Epithelial cell of esophagus (primary cell): ENCODE measurements around the gene MITD1.

Experiments used
- DNase-seq: peaks from one replicate; pipeline ENCODE4 v3.0.0; 2010; ENCODE audit warnings: low read depth
- H3K4me3 ChIP-seq: 2 replicates; pipeline ENCODE4 v1.5.1; 2011; ENCODE audit warnings: mild to moderate bottlenecking, low read length, control low read depth
- TF ChIP-seq, protein P1 (sequence below): IDR thresholded peaks from 2 replicates; pipeline ENCODE4 v1.5.1; 2011; ENCODE audit warnings: low read depth, mild to moderate bottlenecking, low read length, control low read depth, inconsistent platforms; ENCODE audit not compliant: insufficient read depth; ENCODE audit errors: missing control alignments

Gene MITD1

DNA sequence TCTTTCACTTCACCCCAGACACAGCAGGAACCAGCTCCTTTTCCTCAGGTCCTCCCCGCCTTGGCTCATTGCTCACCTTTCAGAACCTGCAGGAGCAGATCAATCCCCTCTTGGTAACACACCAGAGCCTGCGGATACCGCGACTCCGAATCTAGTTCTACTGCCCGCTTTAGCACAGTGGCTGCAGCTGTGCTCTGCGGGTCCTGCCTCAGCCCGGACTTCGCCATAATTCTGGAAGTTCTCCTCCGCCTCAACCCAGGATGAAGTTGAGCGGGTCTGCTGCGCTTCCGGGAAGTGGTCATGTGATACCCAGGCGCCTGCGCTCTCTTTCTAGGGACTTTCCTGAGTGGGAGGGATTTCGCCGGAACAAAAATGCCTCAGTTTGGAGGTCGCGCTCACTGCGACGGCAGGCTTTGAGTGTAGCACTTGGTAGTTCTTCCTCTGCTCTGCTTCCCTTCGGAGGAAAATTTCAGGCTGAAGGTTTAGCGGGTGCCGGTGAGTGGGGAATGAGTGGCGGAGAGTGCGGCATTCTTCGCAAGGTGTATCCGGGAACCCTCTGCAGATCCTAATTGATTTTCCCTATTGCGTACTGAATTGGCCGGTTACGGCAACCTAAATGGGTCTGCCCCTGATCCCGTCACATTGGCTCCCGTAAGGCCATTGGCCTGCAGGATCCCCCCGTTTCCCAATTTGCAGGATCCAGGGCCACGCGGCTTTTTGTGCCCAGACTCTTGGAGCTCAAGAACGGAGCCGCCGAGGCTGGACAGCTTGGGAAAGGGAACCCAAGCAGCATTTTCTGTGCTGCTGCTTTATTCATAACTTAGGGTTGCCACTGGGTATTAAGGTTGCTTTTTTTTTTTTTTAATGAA is at the start of gene MITD1, which contains the start of gene MRPL30:
Gene MITD1 (minus strand): TSS at position 304 of the 869 bp plus-strand sequence. CDS start 77 bp downstream, at position 227.
Gene MRPL30 (plus strand): TSS at position 430 of the 869 bp plus-strand sequence. CDS start 5,020 bp downstream, outside the sequence.
- DNase-seq = peak; percentile 97
- TF ChIP-seq, protein P1, sequence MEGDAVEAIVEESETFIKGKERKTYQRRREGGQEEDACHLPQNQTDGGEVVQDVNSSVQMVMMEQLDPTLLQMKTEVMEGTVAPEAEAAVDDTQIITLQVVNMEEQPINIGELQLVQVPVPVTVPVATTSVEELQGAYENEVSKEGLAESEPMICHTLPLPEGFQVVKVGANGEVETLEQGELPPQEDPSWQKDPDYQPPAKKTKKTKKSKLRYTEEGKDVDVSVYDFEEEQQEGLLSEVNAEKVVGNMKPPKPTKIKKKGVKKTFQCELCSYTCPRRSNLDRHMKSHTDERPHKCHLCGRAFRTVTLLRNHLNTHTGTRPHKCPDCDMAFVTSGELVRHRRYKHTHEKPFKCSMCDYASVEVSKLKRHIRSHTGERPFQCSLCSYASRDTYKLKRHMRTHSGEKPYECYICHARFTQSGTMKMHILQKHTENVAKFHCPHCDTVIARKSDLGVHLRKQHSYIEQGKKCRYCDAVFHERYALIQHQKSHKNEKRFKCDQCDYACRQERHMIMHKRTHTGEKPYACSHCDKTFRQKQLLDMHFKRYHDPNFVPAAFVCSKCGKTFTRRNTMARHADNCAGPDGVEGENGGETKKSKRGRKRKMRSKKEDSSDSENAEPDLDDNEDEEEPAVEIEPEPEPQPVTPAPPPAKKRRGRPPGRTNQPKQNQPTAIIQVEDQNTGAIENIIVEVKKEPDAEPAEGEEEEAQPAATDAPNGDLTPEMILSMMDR = no peak
- peak within 1 kb of the TSS; percentile 92 for H3K4me3 ChIP-seq

DNA sequence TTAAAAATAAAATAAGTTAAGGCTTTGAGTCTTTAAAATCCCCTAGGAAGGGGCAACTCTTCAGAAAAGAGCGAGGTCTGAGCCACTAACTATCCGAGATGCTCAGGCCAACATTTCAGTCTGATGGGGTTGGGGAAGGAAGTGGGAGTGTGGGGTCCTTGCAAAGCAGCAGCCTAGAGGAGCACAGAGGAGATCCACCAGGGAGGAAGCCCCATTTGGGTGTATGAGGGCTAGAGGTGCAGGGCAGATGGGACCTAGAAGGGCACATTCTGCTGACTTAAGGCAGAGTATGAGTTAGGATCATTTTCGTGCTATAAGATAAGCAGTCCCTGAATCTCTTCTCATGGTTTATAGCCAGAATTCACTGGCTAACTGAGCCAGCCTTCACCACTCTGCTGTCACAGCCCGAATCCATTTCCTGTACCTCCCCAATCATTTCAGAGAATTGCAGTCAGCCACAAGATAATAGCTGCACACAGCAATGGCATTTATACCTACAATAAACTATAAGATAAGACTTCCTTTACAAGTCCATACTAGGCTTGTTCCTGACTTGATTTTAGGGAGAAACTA is 37.2 kb upstream of the MITD1 start:
- TF ChIP-seq, protein P1 = no peak
- no peak for DNase-seq
- no peak overlapping the region for H3K4me3 ChIP-seq

DNA sequence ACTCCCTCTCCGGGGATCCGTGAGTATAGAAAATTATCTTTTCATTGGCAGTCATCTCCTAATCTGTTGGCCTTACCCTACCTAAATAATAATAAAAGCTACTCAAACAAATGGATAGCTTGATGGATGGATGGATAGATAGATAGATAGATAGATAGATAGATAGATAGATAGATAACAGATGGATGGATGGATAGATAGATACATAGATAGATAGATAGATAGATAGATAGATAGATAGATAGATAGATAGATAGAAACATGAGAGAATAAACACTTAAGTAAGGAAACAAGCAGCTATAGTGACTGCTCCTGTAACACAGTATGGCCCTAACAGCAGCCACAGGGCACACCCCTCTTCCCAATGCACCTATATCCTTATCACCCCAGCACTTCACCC is 35.2 kb upstream of the MITD1 start:
- H3K4me3 ChIP-seq = no peak overlapping the region
- TF ChIP-seq, protein P1 = no peak

DNA sequence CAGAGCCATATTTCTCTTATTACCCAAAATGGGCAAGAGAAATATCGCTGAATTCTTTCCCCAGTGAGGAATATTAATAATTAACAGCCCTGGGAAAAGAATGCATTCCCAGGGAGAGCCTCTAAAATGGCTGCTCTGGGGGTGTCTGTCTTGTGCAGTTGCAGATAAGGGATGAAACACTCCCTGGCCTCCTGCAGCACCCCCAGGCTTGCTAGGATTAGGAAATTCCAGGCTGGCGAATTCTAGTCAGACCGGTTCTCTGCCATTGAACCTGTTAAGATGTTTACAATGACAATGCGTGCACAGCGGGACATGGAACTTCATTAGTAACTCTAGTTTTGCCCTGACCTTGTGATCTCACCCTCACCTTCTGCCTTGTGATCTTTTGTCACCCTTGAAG is 24.6 kb upstream of the MITD1 start:
- H3K4me3 ChIP-seq = no peak overlapping the region
- TF ChIP-seq, protein P1 = no peak

More for the DNA sequence above, 35.2 kb upstream of the MITD1 start:
- DNase-seq = no peak

DNA sequence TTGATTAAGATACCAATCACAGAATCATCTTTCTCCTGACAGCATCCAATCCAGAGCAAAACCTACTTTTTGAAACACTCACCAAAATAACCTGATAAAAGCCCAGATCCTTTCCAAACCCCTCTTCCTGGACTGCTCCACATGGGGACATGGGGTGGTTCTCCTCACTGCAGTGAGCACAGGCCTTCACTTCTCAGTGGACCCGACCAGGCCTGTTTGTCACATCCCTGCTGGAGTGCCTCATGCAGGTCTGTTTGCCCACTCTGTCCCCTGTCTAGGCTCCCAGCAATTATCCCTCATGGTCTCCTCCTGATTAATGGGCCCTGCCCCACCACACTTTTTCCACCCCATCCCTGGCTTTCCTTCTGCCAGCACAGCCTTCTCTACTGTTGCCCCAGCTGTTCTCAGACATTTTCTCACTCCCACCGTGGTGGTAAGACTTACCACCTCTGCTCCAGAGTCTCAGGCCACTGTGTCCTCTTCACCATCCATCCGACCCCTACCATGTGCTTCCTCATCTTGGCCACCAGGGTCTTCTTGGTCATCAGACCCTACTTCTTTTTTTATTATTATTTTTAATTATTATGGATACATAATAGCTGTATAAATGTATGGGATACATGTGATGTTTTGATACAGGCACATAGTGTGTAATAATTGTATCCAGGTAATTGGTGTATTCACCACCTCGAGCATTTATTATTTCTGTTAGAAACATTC is 21.3 kb upstream of the MITD1 start:
- TF ChIP-seq, protein P1 = peak; percentile 20
- no peak for DNase-seq
- no peak overlapping the region for H3K4me3 ChIP-seq

More for the DNA sequence above, 24.6 kb upstream of the MITD1 start:
- peak; percentile 31 for DNase-seq

DNA sequence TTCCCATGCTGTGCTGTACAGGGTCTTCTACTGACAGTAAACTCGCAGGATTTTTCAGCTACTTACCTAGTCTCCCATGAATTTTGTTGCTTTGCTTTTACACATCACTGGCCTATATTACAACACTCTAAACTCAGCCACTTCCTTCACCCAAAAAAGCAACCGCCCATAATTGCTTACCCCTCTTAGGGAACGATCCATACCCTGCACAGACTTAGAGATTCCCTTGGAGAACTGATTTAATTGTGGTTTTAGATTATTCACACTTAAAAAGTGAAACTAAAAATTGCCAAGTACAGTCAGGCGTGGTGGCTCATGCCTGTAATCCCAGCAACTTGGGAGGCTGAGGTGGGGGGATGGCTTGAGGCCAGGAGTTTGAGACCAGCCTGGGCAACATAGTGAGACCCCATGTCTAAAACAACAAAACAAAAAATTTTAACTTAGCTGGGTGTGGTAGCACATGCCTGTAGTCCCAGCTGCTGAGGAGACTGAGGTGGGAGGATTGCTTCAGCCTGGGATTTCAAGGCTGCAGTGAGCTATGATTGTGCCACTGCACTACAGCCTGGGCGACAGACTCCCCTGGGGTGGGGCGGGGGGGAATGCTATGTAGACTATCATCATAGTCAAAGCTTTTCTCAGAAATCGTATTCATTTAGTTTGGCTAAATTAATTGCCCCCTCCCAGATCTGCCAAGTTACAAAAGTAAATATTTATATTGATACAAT is 19.4 kb upstream of the MITD1 start:
- no peak for DNase-seq
- H3K4me3 ChIP-seq = no peak overlapping the region
- TF ChIP-seq, protein P1 = no peak
